Mesothelial cell of epicardium (in vitro differentiated cells): ENCODE measurements around the gene ANP32B. TPM values are rescaled to one million over a fixed set of nuclear protein-coding genes. Genes with fewer than 3 reads are reported as not detected.

ENCODE experiments used
- DNase-seq, 2 experiments: peaks; one replicate each; pipeline ENCODE4 v3.0.0; 2021; ENCODE audit warnings: low spot score in 2 of 2; ENCODE audit not compliant: unreplicated experiment in 2 of 2
- H3K27ac Mint-ChIP-seq: 2 replicates; pipeline ENCODE4 v1.8.0; 2021; ENCODE audit warnings: mixed read lengths
- H3K27me3 Mint-ChIP-seq: 2 replicates; pipeline ENCODE4 v1.8.0; 2021; ENCODE audit warnings: low read depth, mixed read lengths
- H3K36me3 Mint-ChIP-seq: 2 replicates; pipeline ENCODE4 v1.8.0; 2021; ENCODE audit warnings: mixed read lengths
- H3K4me1 Mint-ChIP-seq: 2 replicates; pipeline ENCODE4 v1.8.0; 2021; ENCODE audit warnings: mixed read lengths
- H3K4me3 Mint-ChIP-seq: 2 replicates; pipeline ENCODE4 v1.8.0; 2021; ENCODE audit warnings: mild to moderate bottlenecking, moderate library complexity, mixed read lengths
- H3K9me3 Mint-ChIP-seq: 2 replicates; pipeline ENCODE4 v1.8.0; 2021; ENCODE audit warnings: mixed read lengths
- CTCF ChIP-seq: fragments of 200-600 bp; sonication (generic); IDR thresholded peaks from one replicate; pipeline ENCODE4 v1.5.0; 2021; ENCODE audit warnings: antibody characterized with exemption; ENCODE audit not compliant: unreplicated experiment
- total RNA-seq: library from RNA; stranded (reverse); gene quantifications from 3 replicates; pipeline ENCODE4 v1.2.1, GENCODE V29; 2021

The ANP32B gene
- total RNA-seq, 1 donor from 2014 or later = 137 TPM

GRCh38 chr9:98008764-98009163, 25.6 kb downstream of the ANP32B start:
- DNase-seq = no peak
- Mint-ChIP-seq H3K36me3 (peaks cover 54% of the 10 kb centered on the region), H3K4me1 (no peaks in the 10 kb centered on the region), H3K27me3 (no peaks in the 10 kb centered on the region), H3K4me3 (no peak overlapping the region), H3K9me3 (no peaks in the 10 kb centered on the region), H3K27ac (no peak overlapping the region)
- TF ChIP-seq CTCF = no peak

GRCh38 chr9:98009437-98009836, 26.3 kb downstream of the ANP32B start:
- DNase-seq = no peak
- no peaks in the 10 kb centered on the region for H3K9me3 Mint-ChIP-seq
- peaks cover 52% of the 10 kb centered on the region for H3K36me3 Mint-ChIP-seq
- no peak overlapping the region for H3K4me3 Mint-ChIP-seq
- H3K27me3 Mint-ChIP-seq = no peaks in the 10 kb centered on the region
- peak overlapping the region; percentile 30 for H3K27ac Mint-ChIP-seq
- H3K4me1 Mint-ChIP-seq = no peaks in the 10 kb centered on the region
- no peak for TF ChIP-seq CTCF

- TF ChIP-seq CTCF = no peak
Measured at GRCh38 chr9:98009936-98010335, 26.8 kb downstream of the ANP32B start.

GRCh38 chr9:98010445-98010844, 27.3 kb downstream of the ANP32B start:
- no peak for DNase-seq
- H3K27ac Mint-ChIP-seq = no peak overlapping the region
- H3K36me3 Mint-ChIP-seq = peaks cover 51% of the 10 kb centered on the region
- no peaks in the 10 kb centered on the region for H3K4me1 Mint-ChIP-seq
- TF ChIP-seq CTCF = no peak
- no peak overlapping the region for H3K4me3 Mint-ChIP-seq
- no peaks in the 10 kb centered on the region for H3K27me3 Mint-ChIP-seq
- no peaks in the 10 kb centered on the region for H3K9me3 Mint-ChIP-seq

More at GRCh38 chr9:98009936-98010335, 26.8 kb downstream of the ANP32B start:
- Mint-ChIP-seq H3K36me3 (peaks cover 49% of the 10 kb centered on the region), H3K9me3 (no peaks in the 10 kb centered on the region), H3K4me3 (no peak overlapping the region), H3K27ac (no peak overlapping the region), H3K4me1 (no peaks in the 10 kb centered on the region), H3K27me3 (no peaks in the 10 kb centered on the region)
- no peak for DNase-seq

- no peaks in the 10 kb centered on the region for H3K4me1 Mint-ChIP-seq
- DNase-seq = no peak
- no peak overlapping the region for H3K4me3 Mint-ChIP-seq
- TF ChIP-seq CTCF = no peak
- no peaks in the 10 kb centered on the region for H3K27me3 Mint-ChIP-seq
- H3K27ac Mint-ChIP-seq = no peak overlapping the region
- H3K9me3 Mint-ChIP-seq = no peaks in the 10 kb centered on the region
- peaks cover 46% of the 10 kb centered on the region for H3K36me3 Mint-ChIP-seq
Measured at GRCh38 chr9:98011122-98011521, 28.0 kb downstream of the ANP32B start.

GRCh38 chr9:98016137-98016680, 33.1 kb downstream of the ANP32B start:
- no peaks in the 10 kb centered on the region for H3K27me3 Mint-ChIP-seq
- no peak for TF ChIP-seq CTCF
- peaks cover 31% of the 10 kb centered on the region for H3K36me3 Mint-ChIP-seq
- H3K27ac Mint-ChIP-seq = no peak overlapping the region
- no peak for DNase-seq
- no peaks in the 10 kb centered on the region for H3K4me1 Mint-ChIP-seq
- no peak overlapping the region for H3K4me3 Mint-ChIP-seq
- H3K9me3 Mint-ChIP-seq = no peaks in the 10 kb centered on the region
